Lung microvascular endothelial cell (primary cell): ENCODE data around the gene UBE3B. TPM values are rescaled to one million over a fixed set of nuclear protein-coding genes. Genes with fewer than 3 reads are reported as not detected.

ENCODE experiments used
- DNase-seq, 2 donors: peaks; one replicate each; pipeline versions ENCODE4 v3.0.0 to v3.0.0-alpha.2; 2010; ENCODE audit warnings: low read depth in 2 of 2
- total RNA-seq: library from RNA; depleted of rRNA; stranded (reverse); fragments of >200 nt; gene quantifications from 2 replicates; pipeline ENCODE4 v1.2.1, GENCODE V29; 2014

UBE3B gene
- total RNA-seq, 1 donor from 2014 or later: 28.0 TPM

DNA sequence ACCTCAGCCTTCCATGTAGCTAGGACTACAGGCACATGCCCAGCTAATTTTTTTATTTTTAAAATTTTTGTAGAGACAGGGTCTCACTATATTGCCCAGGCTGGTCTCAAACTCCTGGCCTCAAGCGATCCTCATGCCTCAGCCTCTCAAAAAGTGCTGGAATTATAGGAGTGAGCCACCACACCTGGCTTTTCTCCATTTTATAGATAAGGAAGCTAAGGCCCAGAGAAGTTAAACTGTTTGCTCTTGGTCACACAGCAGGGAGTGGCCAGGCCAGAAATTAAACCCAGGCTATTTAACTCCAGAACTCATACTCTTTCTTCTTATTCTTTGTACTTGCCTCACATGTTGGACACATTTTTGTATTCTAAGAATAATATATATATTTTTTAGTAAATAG is 16.5 kb downstream of the UBE3B start:
- DNase-seq: no peak

DNA sequence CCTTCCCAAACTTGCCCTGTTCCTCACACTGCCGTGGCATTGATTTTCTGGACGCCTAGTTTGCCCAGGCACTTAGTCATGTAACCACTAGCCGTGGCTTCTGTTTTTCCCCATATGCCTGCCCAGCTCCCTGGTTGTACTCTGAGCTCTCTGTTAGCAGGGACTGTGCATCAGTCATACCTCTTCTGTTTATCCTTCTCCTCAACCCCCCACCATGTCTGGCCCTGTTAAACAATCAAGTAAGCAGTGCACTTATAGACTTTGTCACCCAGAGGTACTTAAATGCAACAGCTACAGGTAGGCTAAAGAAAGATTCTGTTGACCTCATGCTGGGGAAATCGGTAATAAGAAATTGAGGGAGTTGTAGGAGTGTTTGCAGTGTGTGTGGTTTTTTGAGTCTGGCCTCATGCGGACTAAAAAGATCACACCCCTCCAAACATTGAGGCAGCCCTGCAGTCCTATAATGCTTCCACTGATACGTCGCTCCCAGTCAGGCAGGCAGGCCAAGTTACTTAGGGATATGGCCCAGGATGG is 17.0 kb downstream of the UBE3B start:
- no peak for DNase-seq

DNA sequence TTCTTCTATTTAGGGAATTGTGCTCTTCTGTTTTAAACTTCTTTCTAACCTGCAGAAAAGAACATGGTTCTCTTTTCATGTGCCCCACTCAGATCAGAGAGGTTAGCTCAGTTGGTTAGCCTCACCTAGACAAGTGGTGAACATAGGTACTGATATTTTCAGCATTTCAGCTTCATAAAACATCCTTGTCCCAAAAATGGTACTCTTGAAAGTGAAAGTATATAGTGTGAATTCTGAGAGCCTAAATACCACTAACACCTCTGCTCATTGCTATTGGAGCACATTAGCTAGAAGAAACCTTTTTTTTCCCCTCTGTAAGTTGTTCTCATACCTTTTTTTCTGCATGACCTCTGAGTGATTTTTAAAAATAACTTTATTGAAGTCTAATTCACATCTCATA is 17.6 kb downstream of the UBE3B start:
- DNase-seq: no peak

DNA sequence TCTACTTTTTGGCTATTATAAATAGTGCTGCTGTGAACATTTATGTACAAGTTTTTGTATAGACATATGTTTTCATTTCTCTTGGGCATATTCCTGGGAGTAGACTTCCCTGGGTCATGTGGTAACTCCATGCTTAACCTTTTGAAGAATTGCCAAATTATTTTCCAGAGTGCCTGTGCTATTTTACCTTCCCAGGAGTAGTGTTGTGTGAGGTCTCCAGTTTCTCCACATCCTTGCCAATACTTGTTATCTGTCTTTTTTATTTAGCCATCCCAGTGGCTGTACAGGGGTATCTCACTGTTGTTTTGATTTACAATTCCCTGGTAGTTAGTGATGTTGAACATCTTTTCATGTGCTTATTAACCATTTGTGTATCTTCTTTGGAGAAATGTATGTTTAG is 18.9 kb downstream of the UBE3B start:
- DNase-seq: no peak

DNA sequence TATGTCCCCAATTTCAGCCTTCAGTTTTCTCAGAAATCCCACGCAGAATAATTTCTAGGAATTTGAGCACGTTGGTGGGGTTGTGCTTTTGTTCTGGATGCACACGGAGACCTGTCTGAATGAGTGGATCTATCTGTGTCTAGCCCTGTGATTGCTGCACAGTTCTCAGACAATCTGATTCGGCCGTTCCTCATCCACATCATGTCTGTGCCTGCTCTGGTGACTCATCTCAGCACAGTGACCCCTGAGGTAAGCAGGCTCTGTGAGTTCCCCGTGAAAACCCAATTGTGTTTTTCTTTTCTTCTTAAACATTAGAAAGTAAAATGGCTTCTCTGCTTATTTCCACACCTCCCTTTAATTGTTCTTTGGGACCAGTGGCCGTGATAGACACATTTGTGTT is 20.2 kb downstream of the UBE3B start:
- DNase-seq: peak in 1 of 2 donors; percentile 40

DNA sequence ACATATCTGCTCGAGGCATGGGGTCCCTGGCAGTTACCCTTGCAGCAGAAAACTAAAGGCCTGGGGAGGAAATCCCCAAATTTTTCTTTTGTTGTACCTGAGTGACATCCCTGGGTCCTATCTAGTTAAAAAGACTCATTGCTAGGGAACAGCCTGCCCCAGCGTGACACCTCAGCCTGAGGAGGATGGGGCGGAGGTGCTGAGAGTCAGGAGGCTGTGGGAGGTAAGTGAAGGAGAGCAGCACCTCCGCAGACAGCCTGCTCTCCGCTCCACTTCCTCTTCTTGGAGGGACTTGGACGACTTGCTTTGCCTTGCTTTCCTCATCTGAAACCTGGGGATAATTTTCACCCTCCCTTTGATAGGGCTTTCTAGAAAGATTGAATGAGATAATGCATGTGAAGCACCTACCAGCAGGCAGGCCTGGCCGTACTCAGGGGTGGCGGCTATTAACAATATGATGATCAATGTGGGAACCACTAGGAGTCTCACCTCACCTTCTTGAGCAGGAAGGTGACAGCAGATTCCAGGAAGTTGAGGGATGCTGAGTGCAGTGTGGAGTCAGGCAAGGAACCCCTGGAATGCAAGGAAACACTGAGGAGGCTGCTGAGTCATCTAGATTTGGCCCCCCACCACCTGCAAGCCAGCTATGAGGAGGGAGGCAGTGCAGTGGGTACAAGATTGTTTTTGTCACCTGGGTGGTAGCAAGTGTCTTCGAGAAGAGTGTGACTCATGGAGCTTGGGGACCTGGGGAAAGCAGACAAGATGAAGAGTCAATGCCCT is 23.2 kb downstream of the UBE3B start:
- DNase-seq: no peak

DNA sequence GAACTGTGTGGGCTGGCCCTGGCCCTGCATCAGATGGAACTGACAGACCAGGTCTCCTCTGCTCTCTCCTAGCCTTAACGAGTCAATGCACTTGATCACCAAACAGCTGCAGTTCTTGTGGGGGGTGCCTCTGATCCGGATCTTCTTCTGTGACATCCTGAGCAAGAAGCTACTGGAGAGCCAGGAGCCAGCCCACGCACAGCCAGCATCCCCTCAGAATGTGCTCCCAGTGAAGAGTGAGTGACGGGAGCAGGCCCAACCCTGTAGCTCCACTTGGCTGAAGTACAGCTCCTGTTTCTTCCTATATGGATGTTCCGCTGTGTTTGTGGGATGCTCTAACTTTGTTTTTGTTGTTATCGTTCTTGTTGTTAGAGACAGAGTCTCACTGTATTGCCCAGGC is 23.9 kb downstream of the UBE3B start:
- DNase-seq: no peak

DNA sequence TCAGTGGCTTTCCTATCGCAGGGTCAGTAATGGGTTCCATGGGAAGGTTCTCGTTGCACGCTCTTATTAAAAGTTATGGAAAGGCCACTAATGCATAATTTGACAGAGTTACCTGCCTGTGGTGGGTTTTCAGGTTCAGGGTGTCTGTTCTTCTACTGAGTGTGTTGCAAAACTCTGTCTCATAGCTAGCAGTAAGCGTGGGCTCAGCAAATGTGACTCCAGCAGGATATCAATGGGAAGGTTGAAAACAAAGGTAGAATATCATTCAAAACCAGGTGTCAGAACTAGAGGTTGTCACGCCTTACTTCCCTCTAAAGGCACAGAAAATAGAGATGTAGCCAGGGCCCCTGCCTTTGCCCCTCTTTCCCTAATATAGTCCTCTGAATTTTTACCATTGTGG is 24.9 kb downstream of the UBE3B start:
- DNase-seq: no peak

DNA sequence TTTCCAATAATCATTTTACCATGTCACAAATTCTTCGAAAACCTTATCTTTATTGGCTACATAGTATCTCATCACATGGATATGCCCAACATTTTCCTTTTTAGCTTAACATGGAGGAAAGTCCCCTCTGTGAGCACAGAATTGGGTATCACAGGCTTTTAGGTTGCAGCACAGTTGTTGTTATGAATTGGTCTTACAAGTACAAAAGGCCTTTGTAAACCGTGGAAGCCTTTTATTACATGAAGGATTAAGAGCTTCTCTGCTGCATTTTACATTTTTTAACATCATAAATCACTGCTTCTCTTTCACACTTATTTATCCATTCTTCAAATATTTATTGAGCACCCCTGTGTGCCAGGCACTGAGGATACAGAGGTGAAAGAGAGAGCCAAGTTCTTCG is 26.2 kb downstream of the UBE3B start:
- DNase-seq: no peak

DNA sequence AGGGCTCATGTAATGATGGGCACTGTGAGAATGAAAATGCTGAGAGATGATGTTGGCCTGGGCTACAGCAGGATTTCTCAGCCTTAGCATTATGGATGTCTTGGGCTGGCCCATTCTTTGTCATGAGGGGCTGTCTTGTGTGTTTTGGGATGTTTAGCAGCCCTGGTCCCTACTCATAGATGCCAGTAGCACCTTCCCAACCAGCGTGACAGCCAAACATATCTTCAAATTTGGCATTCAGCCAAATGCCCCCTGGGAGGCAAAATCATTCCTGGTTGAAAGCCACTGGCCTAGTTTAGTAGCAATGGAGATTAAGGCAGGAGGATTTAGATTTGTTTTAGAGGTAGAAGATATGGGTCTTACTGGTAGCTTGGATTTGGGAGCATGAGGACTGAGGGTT is 26.6 kb downstream of the UBE3B start:
- no peak for DNase-seq

DNA sequence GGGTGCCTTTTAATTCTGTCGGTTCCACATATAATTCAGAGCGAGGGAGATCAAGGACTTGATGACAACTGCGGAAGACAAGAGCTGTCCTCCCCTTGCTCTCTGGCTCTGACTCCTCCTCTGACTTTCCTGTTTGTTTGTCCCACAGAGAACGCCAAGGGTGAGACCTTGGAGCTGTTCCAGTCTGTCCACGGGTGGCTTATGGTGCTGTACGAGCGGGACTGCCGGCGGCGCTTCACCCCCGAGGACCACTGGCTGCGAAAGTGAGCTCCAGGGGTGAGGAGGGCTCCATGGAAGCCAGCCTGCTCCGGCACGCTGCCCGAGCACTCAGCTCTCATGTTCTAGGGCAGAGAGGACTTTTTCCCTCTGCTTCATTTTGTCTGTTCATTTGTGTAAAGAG is 32.8 kb downstream of the UBE3B start:
- DNase-seq: no peak

DNA sequence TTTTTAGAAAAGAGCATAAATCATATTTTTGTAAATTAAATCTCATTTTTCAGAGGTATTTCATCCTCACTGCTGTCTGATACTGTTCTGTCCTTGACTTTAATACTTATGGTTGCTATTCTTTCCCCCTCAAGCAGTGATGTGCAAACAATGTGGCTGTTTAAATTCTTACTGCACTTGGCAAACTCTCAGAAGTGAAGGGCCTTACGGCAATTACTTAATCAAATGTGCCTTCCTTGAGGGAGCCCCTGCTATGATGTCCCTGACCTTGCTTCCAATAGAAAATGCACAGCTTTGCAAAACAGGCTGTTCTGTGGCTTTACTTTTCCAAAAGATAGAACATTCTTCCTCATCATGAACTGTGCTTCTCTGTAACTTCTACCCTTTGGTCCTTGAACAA is 35.2 kb downstream of the UBE3B start:
- no peak for DNase-seq

DNA sequence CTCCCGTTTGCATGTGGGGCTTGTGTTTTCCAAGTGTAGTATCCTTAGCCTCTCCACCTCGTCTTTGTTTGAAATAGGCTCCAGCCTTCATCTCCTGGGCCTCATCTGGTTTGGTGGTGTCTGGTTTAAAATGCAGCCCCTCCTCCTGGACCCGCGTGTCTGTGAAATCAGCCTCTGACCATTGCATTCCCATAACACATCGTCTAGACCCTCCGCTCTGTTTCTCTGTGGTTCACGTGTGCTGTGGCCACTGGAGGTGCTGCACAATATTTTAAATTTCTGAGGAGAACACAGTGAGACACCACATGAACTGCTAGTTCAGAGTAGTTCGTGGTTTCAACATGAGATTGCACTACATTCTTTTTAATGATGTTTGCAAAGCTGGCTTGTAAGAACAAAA is 35.6 kb downstream of the UBE3B start:
- DNase-seq: no peak

DNA sequence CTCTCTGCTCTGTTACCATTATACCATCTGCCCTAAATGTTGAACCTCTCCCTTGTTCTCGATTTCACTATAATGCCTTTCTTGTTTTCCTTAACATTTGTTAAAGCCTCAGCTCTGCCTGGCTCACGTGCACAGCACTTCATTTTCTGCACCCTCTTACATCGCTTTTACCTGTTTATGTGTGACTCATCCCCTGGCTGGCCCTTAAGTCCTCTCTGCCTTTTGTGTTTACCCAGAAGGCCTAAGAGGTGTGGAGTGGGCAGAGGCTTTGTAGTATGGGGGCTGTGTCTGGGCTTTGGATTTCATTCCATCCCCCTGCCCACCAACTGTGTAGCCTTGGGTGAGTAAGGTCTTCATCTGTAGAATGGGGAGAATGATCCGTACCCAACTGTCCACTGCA is 36.5 kb downstream of the UBE3B start:
- DNase-seq: no peak

DNA sequence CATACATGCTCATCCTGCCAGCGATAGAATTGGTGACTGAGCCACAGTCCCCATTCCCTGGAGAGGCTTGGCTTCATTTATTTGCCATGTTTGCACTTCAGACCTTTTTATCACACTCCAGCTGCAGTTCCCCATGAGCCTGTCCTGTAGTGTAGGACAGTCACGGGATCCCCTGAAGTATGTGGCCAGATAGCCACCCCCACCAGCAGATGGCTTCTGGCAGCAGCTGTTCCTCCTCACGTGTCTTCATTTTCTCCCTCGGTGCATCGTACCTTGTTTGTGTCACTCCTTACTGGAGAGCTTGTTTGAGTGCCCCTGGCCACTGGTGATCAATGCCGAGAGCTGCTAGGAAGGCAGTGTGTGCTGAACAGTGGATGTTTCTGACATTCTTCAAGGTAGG is 40.2 kb downstream of the UBE3B start:
- DNase-seq: no peak

DNA sequence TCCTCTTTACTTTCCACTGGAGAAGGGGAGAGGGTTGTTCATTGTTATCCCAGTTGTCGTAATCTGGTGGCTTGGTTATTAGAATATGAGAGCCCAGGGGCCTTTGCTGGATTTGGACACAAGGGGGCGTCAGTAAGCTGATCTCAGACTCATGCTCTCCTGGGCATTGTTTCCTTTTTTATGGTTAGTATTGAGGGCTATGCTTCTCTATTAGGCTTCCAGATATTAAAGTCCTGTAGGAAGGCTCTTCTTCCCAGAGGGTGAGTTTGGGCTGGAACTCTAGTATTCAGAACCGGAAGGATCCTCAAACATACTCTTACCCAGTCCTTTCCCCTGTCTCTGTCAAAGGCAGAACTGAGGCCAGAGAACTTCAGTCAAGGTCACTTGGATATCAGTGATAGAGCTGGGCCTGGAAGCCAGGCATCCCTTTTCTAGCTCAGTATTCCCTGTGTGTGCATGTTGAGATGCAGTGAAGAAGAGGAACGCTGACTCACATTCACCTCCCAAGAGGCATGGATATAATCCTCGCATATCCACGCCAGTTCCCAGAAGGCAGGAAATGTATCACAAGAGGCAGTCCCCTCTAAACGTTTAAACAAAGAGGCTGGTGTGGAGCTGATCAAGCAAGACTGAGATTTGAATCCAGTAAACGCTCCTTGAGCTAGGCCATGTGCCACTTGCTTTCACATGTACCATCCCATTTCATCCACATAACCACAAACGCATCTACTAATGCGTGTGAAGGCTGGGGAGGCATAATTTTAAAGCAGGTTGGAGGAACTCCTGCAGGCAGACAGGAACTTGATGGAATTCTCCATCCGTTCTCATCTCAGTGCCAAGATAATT is 41.6 kb downstream of the UBE3B start:
- peak; percentile 79 to 94 for DNase-seq

DNA sequence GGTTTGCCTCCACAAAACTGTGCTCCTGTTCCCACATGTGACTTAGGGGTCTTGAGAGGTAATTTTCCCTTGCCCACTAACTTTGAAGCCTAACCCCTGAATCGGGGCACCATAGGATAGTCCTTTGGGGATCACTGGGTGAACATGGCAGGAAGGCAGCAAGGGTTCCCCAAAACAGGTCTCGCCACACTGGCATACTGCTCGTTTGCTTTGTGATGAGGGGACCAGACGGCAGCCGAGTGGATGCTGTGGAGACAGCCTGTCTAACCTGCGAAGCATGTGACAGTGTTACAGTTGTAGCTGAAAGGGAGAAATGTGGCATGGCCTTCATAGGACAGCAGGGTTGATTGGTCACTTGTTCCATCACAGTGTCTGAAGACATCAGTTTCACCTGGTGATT is 42.4 kb downstream of the UBE3B start:
- peak in 1 of 2 donors; percentile 13 for DNase-seq

DNA sequence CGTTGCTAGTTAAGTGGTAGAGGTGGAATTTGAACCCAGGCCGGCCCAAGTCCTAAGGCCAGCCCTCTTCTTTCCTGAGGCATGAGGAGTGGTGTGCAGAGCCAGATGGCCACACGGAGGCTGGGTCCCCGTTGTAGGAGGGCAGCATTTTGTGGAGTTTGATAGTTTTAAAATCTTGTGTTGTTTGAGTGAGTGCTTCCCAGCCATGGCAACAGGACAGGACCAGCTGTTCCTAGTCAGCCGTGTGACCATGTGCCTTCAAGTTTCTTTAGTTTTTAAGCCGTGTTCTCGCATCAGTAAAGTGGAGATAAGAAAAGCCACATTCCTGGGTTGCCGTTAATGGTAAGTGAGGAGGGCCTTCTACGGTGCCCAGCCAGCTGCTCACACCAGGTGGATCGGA is 44.4 kb downstream of the UBE3B start:
- DNase-seq: no peak

DNA sequence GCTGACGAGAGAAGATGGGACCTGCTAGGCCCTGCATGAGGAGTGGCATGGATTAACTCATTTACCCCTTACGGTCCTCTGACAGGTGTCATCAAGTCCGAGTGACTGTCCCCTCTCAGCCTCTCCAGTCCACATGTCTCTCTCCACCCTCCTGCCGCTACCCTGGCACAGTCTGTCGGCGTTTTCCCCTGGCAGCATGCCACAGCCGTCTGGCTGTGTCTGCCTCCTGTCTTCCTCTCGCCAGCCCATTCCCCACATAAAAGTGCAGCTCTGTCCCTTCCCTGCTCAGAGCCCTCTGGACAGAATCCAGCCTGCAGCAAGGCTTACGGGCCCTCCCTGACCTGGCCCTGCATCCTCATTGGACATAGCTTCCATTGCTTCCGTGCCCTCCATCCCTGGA is 45.6 kb downstream of the UBE3B start:
- DNase-seq: peak in 1 of 2 donors; percentile 45

DNA sequence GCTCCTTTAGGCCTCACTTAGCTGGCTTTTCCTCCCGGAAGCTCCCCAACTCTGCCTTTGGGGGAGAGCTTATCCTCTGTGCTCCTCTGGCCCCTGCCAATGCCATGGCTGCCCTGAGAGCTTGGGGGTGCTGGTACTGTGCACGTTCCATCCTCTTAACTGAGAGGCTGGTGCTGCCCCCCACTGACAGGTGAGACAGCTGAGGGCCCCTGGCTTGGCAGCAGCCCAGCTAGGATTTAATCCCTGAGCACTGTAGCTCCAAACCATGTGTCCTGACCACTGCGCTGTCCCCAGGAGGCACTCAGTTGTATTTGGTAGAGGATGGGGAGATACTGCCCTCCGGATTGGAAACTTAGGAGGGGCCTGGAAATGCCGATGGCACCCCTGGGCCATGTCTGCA is 46.1 kb downstream of the UBE3B start:
- no peak for DNase-seq

DNA sequence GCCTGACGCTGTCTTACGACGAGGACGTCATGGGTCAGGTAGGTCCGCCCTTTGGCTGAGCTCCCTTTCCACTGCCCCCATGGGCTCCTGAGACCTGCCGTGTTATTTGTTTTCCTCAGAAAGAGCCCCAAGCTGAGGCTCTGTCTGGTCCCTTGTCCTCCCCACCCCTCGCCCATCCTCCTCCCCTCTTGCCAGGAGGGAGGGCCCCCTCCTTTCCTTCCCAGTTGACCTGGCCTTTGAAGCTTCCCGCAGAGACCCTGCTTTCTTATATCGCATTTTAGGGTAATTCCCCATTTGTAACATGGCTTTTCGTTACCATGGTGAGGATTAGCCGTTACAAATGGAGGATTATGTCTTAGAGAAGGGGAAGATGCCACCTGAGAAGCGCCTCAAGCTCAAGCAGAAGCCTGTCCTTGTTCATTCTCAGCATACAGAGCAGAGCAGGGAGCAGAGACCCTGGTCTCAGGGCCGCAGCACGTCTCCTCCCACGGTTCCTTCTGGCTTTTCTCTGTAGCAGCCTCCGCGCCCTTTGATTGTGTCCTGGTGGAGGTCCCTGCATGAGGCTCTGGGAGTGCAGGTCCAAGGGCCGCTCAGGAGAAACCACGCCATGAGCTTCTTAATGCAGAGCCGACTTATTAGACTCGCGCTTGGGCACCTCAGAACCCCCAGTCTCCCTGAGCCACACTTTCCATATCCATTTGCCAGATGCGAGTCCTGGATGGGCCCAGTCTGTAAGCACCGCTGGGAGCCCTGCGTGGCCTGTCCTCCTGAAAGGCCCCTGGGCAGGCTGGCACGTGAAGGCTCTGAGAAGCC is 47.2 kb downstream of the UBE3B start:
- DNase-seq: no peak

DNA sequence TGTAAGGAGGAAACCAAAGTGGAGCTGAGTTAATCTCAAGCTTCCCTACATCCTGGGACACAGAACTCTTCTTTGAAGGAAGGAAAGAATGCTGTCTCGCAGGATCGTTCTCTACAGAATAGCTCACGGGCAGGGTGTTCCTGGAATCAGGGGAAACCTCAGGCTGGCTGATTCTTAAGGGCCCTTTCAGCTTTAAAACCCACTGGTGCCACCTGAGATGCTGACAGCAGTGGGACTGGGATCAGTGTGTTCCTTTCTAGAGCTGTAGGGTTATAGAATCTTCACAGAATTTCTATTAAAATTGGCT is 47.8 kb downstream of the UBE3B start:
- DNase-seq: no peak
